ENCODE results near the gene NUTM1. TPM values are rescaled to one million over a fixed set of nuclear protein-coding genes. Genes with fewer than 3 reads are reported as not detected.
A peak's percentile ranks its signal among the peaks of the same experiment; 100 is the strongest.

NUTM1 gene
- total RNA-seq, 1 experiment from 2014 or later: 0.26 TPM

DNA sequence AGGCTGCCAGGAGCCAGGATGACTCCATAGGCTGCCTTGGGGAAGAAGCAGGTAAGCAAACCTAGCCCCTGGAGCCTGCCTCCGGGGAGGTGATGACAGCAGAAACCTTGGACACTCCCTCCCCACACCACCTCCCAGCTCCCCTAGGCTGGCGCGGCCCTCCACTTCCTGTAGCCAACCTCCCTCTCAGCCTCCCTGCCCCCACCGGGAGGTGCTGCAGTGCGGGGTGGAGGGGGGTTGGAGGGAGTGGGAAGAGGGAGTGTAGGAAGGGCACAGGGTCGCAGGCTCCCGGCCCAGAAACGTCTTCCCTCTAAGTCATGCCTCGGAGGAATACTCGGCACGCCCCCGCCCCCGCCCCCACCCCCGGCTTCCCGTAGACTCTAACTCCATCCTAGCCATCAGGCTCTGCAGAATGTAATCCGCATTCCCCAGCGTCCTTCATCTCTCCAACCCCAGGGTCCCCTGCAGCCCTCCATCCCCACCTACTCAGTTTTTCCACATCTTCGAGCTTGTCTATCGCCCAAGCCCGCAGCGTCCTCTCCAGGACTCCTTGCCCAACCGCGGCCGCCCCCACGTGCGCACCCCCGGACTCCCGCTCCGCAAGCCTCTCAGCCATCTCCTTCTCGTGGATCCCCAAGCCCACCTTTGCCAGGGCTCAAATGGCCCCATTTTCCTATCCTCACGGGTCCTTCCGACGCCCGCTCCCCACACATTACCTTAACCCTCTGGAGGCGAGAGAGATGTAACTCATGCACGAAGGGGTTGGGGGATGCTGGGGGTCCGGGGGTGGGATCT is 23.4 kb downstream of the NUTM1 start:
- Mint-ChIP-seq H3K27me3 (ENCODE audit: low read depth) (no peaks in the 10 kb centered on the region; the same call in 1 of the 2 replicates), H3K4me1 (peaks cover 18 to 23% of the 10 kb centered on the region in 2 experiments), H3K27ac (peak overlapping the region; percentile 91 to 97 (median 95); a peak in 6 of 7 replicates), H3K36me3 (ENCODE audit: insufficient read depth in 1 of 3, low read depth in 3 of 3) (peaks cover 14 to 29% (median 23%) of the 10 kb centered on the region in 3 experiments; a peak in 6 of 7 replicates), H3K9me3 (peaks cover 1 to 2% of the 10 kb centered on the region in 2 experiments; a peak in 3 of 5 replicates), H3K4me3 (peak overlapping the region; percentile 96 to 97)
- Histone ChIP-seq H4K8ac (replicated peaks; ENCODE audit: insufficient read length, low read depth, low read length) (no peak overlapping the region), H3K9ac (ENCODE audit: extremely low read depth, insufficient read length, low read length) (peak overlapping the region; percentile 48), H3K27ac (ENCODE audit: insufficient read length, low read depth, low read length) (no peak overlapping the region), H2BK5ac (ENCODE audit: insufficient read length, low read length) (no peak overlapping the region), H4K5ac (ENCODE audit: insufficient read length, low read depth, low read length) (no peak overlapping the region), H2BK12ac (ENCODE audit: insufficient read length, low read depth, low read length) (no peak overlapping the region), H3T11ph (ENCODE audit: low read length) (no peak overlapping the region), H2BK120ac (ENCODE audit: low read depth, low read length, poor library complexity, severe bottlenecking) (no peak overlapping the region), H3K79me2 (ENCODE audit: insufficient read depth, low read length) (peaks cover 6% of the 10 kb centered on the region; the same call in 1 of the 2 replicates), H3K79me1 (ENCODE audit: insufficient read depth, low read depth, low read length, poor library complexity, severe bottlenecking) (peaks cover 9% of the 10 kb centered on the region), H2BK15ac (ENCODE audit: low read depth, low read length) (no peak overlapping the region), H3K23me2 (ENCODE audit: insufficient read length, low read depth, low read length, poor library complexity, severe bottlenecking) (peaks cover 12% of the 10 kb centered on the region), H2BK20ac (ENCODE audit: low read depth, low read length, poor library complexity, severe bottlenecking) (no peak overlapping the region), H2AFZ (ENCODE audit: low read length) (no peak overlapping the region), H3K23ac (ENCODE audit: insufficient read length, low read depth, low read length) (no peak overlapping the region), H2AK5ac (ENCODE audit: insufficient read length, low read length) (no peak overlapping the region), H3K4ac (ENCODE audit: low read depth, low read length) (no peak overlapping the region), H3K56ac (ENCODE audit: insufficient read length, low read depth, low read length) (no peak overlapping the region), H3K4me2 (ENCODE audit: insufficient read depth, insufficient read length, low read length) (peak overlapping the region; percentile 76), H3K4me1 (ENCODE audit: insufficient read depth, low read length) (peaks cover 6% of the 10 kb centered on the region; the same call in 1 of the 2 replicates), H3K27me3 (ENCODE audit: insufficient read depth, low read length) (no peaks in the 10 kb centered on the region), H3K18ac (ENCODE audit: insufficient read length, low read depth, low read length) (peak overlapping the region; percentile 34), H4K20me1 (ENCODE audit: control insufficient read depth, insufficient read depth, insufficient read length) (no peaks in the 10 kb centered on the region), H3K14ac (ENCODE audit: insufficient read depth, low read length) (peak overlapping the region; percentile 57), H4K91ac (ENCODE audit: insufficient read length, low read depth, low read length) (no peak overlapping the region), H3K9me3 (ENCODE audit: control insufficient read depth, low read depth, low read length) (no peaks in the 10 kb centered on the region)
- WGBS (ENCODE audit: extremely low coverage, insufficient read length, low lambda C conversion rate): no CpG with 5 or more reads among the region's 37 CpGs
- TF ChIP-seq, protein P1, sequence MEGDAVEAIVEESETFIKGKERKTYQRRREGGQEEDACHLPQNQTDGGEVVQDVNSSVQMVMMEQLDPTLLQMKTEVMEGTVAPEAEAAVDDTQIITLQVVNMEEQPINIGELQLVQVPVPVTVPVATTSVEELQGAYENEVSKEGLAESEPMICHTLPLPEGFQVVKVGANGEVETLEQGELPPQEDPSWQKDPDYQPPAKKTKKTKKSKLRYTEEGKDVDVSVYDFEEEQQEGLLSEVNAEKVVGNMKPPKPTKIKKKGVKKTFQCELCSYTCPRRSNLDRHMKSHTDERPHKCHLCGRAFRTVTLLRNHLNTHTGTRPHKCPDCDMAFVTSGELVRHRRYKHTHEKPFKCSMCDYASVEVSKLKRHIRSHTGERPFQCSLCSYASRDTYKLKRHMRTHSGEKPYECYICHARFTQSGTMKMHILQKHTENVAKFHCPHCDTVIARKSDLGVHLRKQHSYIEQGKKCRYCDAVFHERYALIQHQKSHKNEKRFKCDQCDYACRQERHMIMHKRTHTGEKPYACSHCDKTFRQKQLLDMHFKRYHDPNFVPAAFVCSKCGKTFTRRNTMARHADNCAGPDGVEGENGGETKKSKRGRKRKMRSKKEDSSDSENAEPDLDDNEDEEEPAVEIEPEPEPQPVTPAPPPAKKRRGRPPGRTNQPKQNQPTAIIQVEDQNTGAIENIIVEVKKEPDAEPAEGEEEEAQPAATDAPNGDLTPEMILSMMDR (conservative IDR thresholded peaks at IDR 0.05): no peak
- DNase-seq: peak; percentile 92

All from H9 (cell line).